HepG2 (cell line): ENCODE results near the gene MLX. TPM values are rescaled to one million over a fixed set of nuclear protein-coding genes. Genes with fewer than 3 reads are reported as not detected.

Experiments
- ARNT ChIP-seq: fragments of 450-650 bp; IDR thresholded peaks from 2 replicates; pipeline ENCODE4 v1.6.1; 2017
- ATF5 ChIP-seq: sonication (generic); formaldehyde crosslinking; IDR thresholded peaks from 2 replicates; pipeline ENCODE4 v1.4.0; 2020; ENCODE audit warnings: mild to moderate bottlenecking, low read depth, missing genetic modification reagents
- BCL3 ChIP-seq: sonication (generic); formaldehyde crosslinking; IDR thresholded peaks from 2 replicates; pipeline ENCODE4 v1.5.1; 2020; ENCODE audit warnings: mild to moderate bottlenecking, missing genetic modification reagents, moderate library complexity
- GATAD2A ChIP-seq: IDR thresholded peaks from 2 replicates; pipeline ENCODE4 v1.6.1; 2016
- HDAC1 ChIP-seq: sonication (generic); formaldehyde crosslinking; IDR thresholded peaks from 2 replicates; pipeline ENCODE4 v1.5.1; 2020; ENCODE audit warnings: mild to moderate bottlenecking, missing genetic modification reagents
- HNF4A ChIP-seq: sonication (generic); formaldehyde crosslinking; IDR thresholded peaks from 2 replicates; pipeline ENCODE4 v1.4.0; 2020; ENCODE audit warnings: missing genetic modification reagents
- IKZF1 ChIP-seq: fragments of 450-650 bp; IDR thresholded peaks from 2 replicates; pipeline ENCODE4 v1.7.1; 2016
- MZF1 ChIP-seq: sonication (generic); formaldehyde crosslinking; IDR thresholded peaks from 2 replicates; pipeline ENCODE4 v1.8.1; 2023; ENCODE audit warnings: mild to moderate bottlenecking, missing genetic modification reagents, borderline replicate concordance
- NCOA5 ChIP-seq: sonication (generic); formaldehyde crosslinking; IDR thresholded peaks from 2 replicates; pipeline ENCODE4 v1.4.0; 2020; ENCODE audit warnings: missing genetic modification reagents
- NRL ChIP-seq: sonication (generic); formaldehyde crosslinking; IDR thresholded peaks from 2 replicates; pipeline ENCODE4 v1.5.0; 2020; ENCODE audit warnings: missing genetic modification reagents, mild to moderate bottlenecking, moderate library complexity, borderline replicate concordance
- PHF5A ChIP-seq: IDR thresholded peaks from one replicate; pipeline ENCODE4 v1.6.1; 2018; ENCODE audit warnings: low read depth, missing genetic modification reagents; ENCODE audit not compliant: unreplicated experiment
- POLR2G ChIP-seq: fragments of 200-400 bp; formaldehyde crosslinking; IDR thresholded peaks from 2 replicates; pipeline ENCODE4 v1.6.1; 2018; ENCODE audit warnings: mild to moderate bottlenecking, low read depth, low read length, moderate library complexity
- SALL2 ChIP-seq: sonication (generic); formaldehyde crosslinking; IDR thresholded peaks from 2 replicates; pipeline ENCODE4 v1.8.1; 2023; ENCODE audit warnings: mild to moderate bottlenecking, missing genetic modification reagents, inconsistent platforms
- SIN3A ChIP-seq: IDR thresholded peaks from 2 replicates; pipeline ENCODE4 v1.6.1; 2011; ENCODE audit warnings: low read depth, mild to moderate bottlenecking, control low read depth, low read length, borderline replicate concordance
- SMAD1 ChIP-seq: sonication (generic); formaldehyde crosslinking; IDR thresholded peaks from 2 replicates; pipeline ENCODE4 v1.4.0; 2020; ENCODE audit warnings: missing genetic modification reagents, low read depth, mild to moderate bottlenecking, borderline replicate concordance
- TCF12 ChIP-seq, 2 experiments: fragments of 450-650 bp in 1 of 2; sonication (generic) in 1 of 2; formaldehyde crosslinking in 1 of 2; IDR thresholded peaks; 2 replicates each; pipeline versions ENCODE4 v1.6.1 to v1.8.0; 2017 to 2022; ENCODE audit warnings: antibody characterized with exemption in 1 of 2, mild to moderate bottlenecking in 1 of 2, missing genetic modification reagents in 1 of 2, moderate library complexity in 1 of 2
- XBP1 ChIP-seq: sonication (generic); formaldehyde crosslinking; IDR thresholded peaks from 2 replicates; pipeline ENCODE4 v1.5.0; 2020; ENCODE audit warnings: missing genetic modification reagents
- ZBTB20 ChIP-seq: sonication (generic); formaldehyde crosslinking; IDR thresholded peaks from 2 replicates; pipeline ENCODE4 v1.8.1; 2023; ENCODE audit warnings: missing genetic modification reagents, low read depth, mild to moderate bottlenecking, borderline replicate concordance
- ZBTB21 ChIP-seq: sonication (generic); formaldehyde crosslinking; IDR thresholded peaks from 2 replicates; pipeline ENCODE4 v1.4.0; 2020; ENCODE audit warnings: missing genetic modification reagents
- ZNF30 ChIP-seq: sonication (generic); formaldehyde crosslinking; IDR thresholded peaks from 2 replicates; pipeline ENCODE4 v1.5.0; 2020; ENCODE audit warnings: mild to moderate bottlenecking, missing genetic modification reagents
- ZNF557 ChIP-seq: sonication (generic); formaldehyde crosslinking; IDR thresholded peaks from 2 replicates; pipeline ENCODE4 v1.4.0; 2020; ENCODE audit warnings: missing genetic modification reagents
- ZNF652 ChIP-seq: IDR thresholded peaks from 2 replicates; pipeline ENCODE4 v1.6.1; 2016; ENCODE audit warnings: low read depth, borderline replicate concordance
- ZNF672 ChIP-seq: sonication (generic); formaldehyde crosslinking; IDR thresholded peaks from 2 replicates; pipeline ENCODE4 v1.8.1; 2022; ENCODE audit warnings: missing genetic modification reagents
- ZNF75D ChIP-seq: sonication (generic); formaldehyde crosslinking; IDR thresholded peaks from 2 replicates; pipeline ENCODE4 v1.8.1; 2023; ENCODE audit warnings: missing genetic modification reagents, mild to moderate bottlenecking, borderline replicate concordance
- ZNF761 ChIP-seq: sonication (generic); formaldehyde crosslinking; conservative IDR thresholded peaks from 2 replicates; pipeline ENCODE4 v1.4.0; 2020; ENCODE audit warnings: mild to moderate bottlenecking, missing genetic modification reagents
- ZNF766 ChIP-seq: sonication (generic); formaldehyde crosslinking; IDR thresholded peaks from 2 replicates; pipeline ENCODE4 v1.5.0; 2020; ENCODE audit warnings: missing genetic modification reagents, borderline replicate concordance
- ZNF777 ChIP-seq: sonication (generic); formaldehyde crosslinking; IDR thresholded peaks from 2 replicates; pipeline ENCODE4 v1.4.0; 2020; ENCODE audit warnings: missing genetic modification reagents
- polyA plus RNA-seq, 8 experiments: library from polyadenylated mRNA; depleted of rRNA in 3 of 8; stranded (reverse) in 7 of 8; unstranded in 1 of 8; fragments of >200 nt; fragmentation: Illumina TruSeq in 4 of 8; extraction: Trizol in 4 of 8; gene quantifications; 2 replicates each; pipeline versions ENCODE4 v1.2.1 to v1.2.3, GENCODE V29; 2011 to 2016; ENCODE audit warnings: low read depth in 4 of 8, missing spikeins in 1 of 8, mixed read lengths in 1 of 8; ENCODE audit not compliant: insufficient read depth in 1 of 8
- total RNA-seq, 5 experiments: library from RNA; depleted of rRNA; stranded (reverse); fragments of >200 nt; fragmentation: Illumina TruSeq; extraction: Trizol; gene quantifications; 2 replicates each; pipeline ENCODE4 v1.2.3, GENCODE V29; 2016; ENCODE audit warnings: low read depth in 1 of 5
- TF ChIP-seq, protein P1 (sequence below): sonication (generic); formaldehyde crosslinking; conservative IDR thresholded peaks from 2 replicates; pipeline ENCODE4 v1.8.0; 2022; ENCODE audit warnings: mild to moderate bottlenecking, moderate library complexity, missing genetic modification reagents

The MLX gene
- total and polyA plus RNA-seq, 2 of the 13 experiments (the other 11 are each of a cell fraction or from before 2014, with no cell fraction given): 38.9 to 74.4 TPM

DNA sequence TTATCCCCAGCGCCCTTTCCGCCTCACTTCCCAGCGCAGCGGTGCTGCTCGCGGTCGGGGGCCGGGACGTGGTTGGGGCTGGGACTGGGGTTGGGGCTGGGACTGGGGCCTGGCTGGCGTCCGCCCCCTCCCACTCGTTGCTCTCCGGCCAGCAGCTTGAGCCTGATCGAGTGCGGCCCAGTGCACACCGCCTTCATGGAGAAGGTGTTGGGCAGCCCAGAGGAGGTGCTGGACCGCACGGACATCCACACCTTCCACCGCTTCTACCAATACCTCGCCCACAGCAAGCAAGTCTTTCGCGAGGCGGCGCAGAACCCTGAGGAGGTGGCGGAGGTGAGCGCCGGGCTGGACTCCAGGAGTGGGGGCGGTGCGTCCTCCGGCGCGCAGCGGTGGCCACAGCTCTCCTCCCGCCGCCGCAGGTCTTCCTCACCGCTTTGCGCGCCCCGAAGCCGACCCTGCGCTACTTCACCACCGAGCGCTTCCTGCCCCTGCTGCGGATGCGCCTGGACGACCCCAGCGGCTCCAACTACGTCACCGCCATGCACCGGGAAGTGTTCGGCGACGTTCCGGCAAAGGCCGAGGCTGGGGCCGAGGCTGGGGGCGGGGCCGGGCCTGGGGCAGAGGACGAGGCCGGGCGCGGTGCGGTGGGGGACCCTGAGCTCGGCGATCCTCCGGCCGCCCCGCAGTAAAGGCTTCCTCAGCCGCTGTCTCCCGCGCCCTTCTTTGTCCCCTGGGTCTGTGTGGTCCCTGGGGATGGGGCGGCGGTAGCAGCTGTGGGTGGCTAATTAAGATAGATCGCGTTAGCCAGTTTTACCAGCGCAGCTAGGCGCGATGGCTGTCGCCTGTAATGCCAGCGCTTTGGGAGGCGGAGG, 12.4 kb upstream of the MLX start (continued):
- TF ChIP-seq BCL3 (CRISPR knock-in tag): peak; percentile 64; the same call in 1 of the 2 replicates
- peak; percentile 60; the same call in 1 of the 2 replicates for TF ChIP-seq NRL (CRISPR knock-in tag)
- peak; percentile 74 for TF ChIP-seq GATAD2A (CRISPR knock-in tag)
- no peak for TF ChIP-seq MZF1 (CRISPR knock-in tag)
- TF ChIP-seq HNF4A (CRISPR knock-in tag): peak; percentile 54; the same call in 1 of the 2 replicates
- 0 out of 2 replicates have a peak, but pooled peaks have one; percentile 3 for TF ChIP-seq ZNF30 (CRISPR knock-in tag)
- TF ChIP-seq ZBTB21 (CRISPR knock-in tag): peak; percentile 88
- TF ChIP-seq NCOA5 (CRISPR knock-in tag): no peak
- TF ChIP-seq HDAC1 (CRISPR knock-in tag): peak; percentile 99
- peak; percentile 95 for TF ChIP-seq POLR2G
- TF ChIP-seq SMAD1 (CRISPR knock-in tag): no peak
- no peak for TF ChIP-seq ZBTB20 (CRISPR knock-in tag)
- TF ChIP-seq XBP1 (CRISPR knock-in tag): 0 out of 2 replicates have a peak, but pooled peaks have one; percentile 22
- TF ChIP-seq ATF5 (CRISPR knock-in tag): no peak
- TF ChIP-seq ZNF766 (CRISPR knock-in tag): peak; percentile 85
- TF ChIP-seq PHF5A: no peak
- peak; percentile 94 for TF ChIP-seq SALL2
- no peak for TF ChIP-seq IKZF1
- TF ChIP-seq ARNT: no peak
- peak; percentile 89; the same call in 1 of the 2 replicates for TF ChIP-seq SIN3A
- peak; percentile 78 for TF ChIP-seq ZNF777
- TF ChIP-seq, protein P1, sequence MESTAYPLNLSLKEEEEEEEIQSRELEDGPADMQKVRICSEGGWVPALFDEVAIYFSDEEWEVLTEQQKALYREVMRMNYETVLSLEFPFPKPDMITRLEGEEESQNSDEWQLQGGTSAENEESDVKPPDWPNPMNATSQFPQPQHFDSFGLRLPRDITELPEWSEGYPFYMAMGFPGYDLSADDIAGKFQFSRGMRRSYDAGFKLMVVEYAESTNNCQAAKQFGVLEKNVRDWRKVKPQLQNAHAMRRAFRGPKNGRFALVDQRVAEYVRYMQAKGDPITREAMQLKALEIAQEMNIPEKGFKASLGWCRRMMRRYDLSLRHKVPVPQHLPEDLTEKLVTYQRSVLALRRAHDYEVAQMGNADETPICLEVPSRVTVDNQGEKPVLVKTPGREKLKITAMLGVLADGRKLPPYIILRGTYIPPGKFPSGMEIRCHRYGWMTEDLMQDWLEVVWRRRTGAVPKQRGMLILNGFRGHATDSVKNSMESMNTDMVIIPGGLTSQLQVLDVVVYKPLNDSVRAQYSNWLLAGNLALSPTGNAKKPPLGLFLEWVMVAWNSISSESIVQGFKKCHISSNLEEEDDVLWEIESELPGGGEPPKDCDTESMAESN: 0 out of 2 replicates have a peak, but pooled peaks have one; percentile 26
- TF ChIP-seq ZNF75D (CRISPR knock-in tag): no peak
- TF ChIP-seq ZNF557 (CRISPR knock-in tag): no peak
- TF ChIP-seq ZNF672 (CRISPR knock-in tag): peak; percentile 90; the same call in 1 of the 2 replicates
- TF ChIP-seq TCF12 (IDR thresholded peaks at IDR 0.05): no peak
- peak; percentile 69; the same call in 1 of the 2 replicates for TF ChIP-seq TCF12 (CRISPR knock-in tag; IDR thresholded peaks at IDR 0.05)
- peak; percentile 77; the same call in 1 of the 2 replicates for TF ChIP-seq ZNF761
- no peak for TF ChIP-seq ZNF652
